CD4-positive, alpha-beta memory T cell (primary cell): ENCODE measurements around the gene ITPR2. TPM values are rescaled to one million over a fixed set of nuclear protein-coding genes. Genes with fewer than 3 reads are reported as not detected.

Source experiments
- CTCF ChIA-PET: fragments of 350-600 bp; sonication (Branson Sonifier 250); formaldehyde crosslinking; loops from one replicate; lab custom pipeline; 2021; ENCODE audit warnings: inconsistent platforms; ENCODE audit not compliant: partially characterized antibody; lab: Charles Lee
- POLR2A ChIA-PET: fragments of 350-600 bp; sonication (Branson Sonifier 250); formaldehyde crosslinking; loops from one replicate; lab custom pipeline; 2021; ENCODE audit not compliant: partially characterized antibody; lab: Charles Lee
- DNase-seq, 5 donors: peaks; one replicate each; pipeline versions ENCODE4 v3.0.0 to v3.0.0-alpha.2; 2020 to 2022; ENCODE audit warnings: mixed read lengths in 1 of 5
- H3K27ac ChIP-seq: one replicate; pipeline ENCODE4 v1.7.0; 2013; ENCODE audit warnings: low read depth, low read length
- H3K27me3 ChIP-seq: 2 replicates; pipeline ENCODE4 v1.7.0; 2013; ENCODE audit warnings: mild to moderate bottlenecking, low read length, moderate library complexity; ENCODE audit not compliant: insufficient read depth
- H3K36me3 ChIP-seq: 2 replicates; pipeline ENCODE4 v1.7.0; 2013; ENCODE audit warnings: mild to moderate bottlenecking, low read length, moderate library complexity; ENCODE audit not compliant: insufficient read depth
- H3K4me1 ChIP-seq: 2 replicates; pipeline ENCODE4 v1.7.0; 2013; ENCODE audit warnings: mild to moderate bottlenecking, low read length, moderate library complexity; ENCODE audit not compliant: insufficient read depth
- H3K4me3 ChIP-seq, 2 donors: one replicate each; pipeline ENCODE4 v1.7.0; 2013; ENCODE audit warnings: low read length in 2 of 2, mild to moderate bottlenecking in 1 of 2
- H3K9me3 ChIP-seq, 2 donors: one replicate each; pipeline ENCODE4 v1.7.0; 2013; ENCODE audit warnings: low read length in 2 of 2, control low read depth in 1 of 2; ENCODE audit not compliant: control insufficient read depth in 1 of 2
- H3K27ac Mint-ChIP-seq, 7 donors: one replicate each; pipeline ENCODE4 v1.8.0; 2020 to 2021; ENCODE audit warnings: mixed read lengths in 7 of 7, mild to moderate bottlenecking in 6 of 7, inconsistent platforms in 3 of 7, moderate library complexity in 3 of 7
- H3K27me3 Mint-ChIP-seq, 2 donors: one replicate each; pipeline ENCODE4 v1.8.0; 2020 to 2021; ENCODE audit warnings: mixed read lengths in 2 of 2
- H3K36me3 Mint-ChIP-seq, 2 donors: one replicate each; pipeline ENCODE4 v1.8.0; 2020 to 2021; ENCODE audit warnings: mixed read lengths in 2 of 2, inconsistent platforms in 1 of 2, mild to moderate bottlenecking in 1 of 2
- H3K4me1 Mint-ChIP-seq, 4 donors: one replicate each; pipeline ENCODE4 v1.8.0; 2020 to 2021; ENCODE audit warnings: mixed read lengths in 4 of 4, mild to moderate bottlenecking in 1 of 4
- H3K4me3 Mint-ChIP-seq, 8 donors: one replicate each; pipeline ENCODE4 v1.8.0; 2020 to 2021; ENCODE audit warnings: mixed read lengths in 8 of 8, mild to moderate bottlenecking in 7 of 8, moderate library complexity in 6 of 8, inconsistent platforms in 3 of 8
- H3K9me3 Mint-ChIP-seq, 8 donors: one replicate each; pipeline ENCODE4 v1.8.0; 2020 to 2021; ENCODE audit warnings: mixed read lengths in 8 of 8, mild to moderate bottlenecking in 5 of 8, inconsistent platforms in 3 of 8, moderate library complexity in 1 of 8
- intact Hi-C: fragments of 100-400 bp; cut with micrococcal nuclease; formaldehyde crosslinking; loops from one replicate; pipeline ENCODE4 v1.15.1; 2023
- polyA plus RNA-seq, 2 donors: library from polyadenylated mRNA; unstranded; fragments of 300-500 nt; fragmentation: Illumina TruSeq; gene quantifications; one replicate each; pipeline ENCODE4 v1.2.3, GENCODE V29; 2021
- total RNA-seq, 2 experiments: library from RNA; stranded (reverse); gene quantifications; one replicate each; pipeline ENCODE4 v1.2.3, GENCODE V29; 2021

Gene ITPR2
- total and polyA plus RNA-seq, 4 experiments from 2014 or later, result 4.7 to 55.6 (median 34.1) TPM

GRCh38 chr12:26744042-26744626 is 88.9 kb downstream of the ITPR2 start:
- H3K4me3 ChIP-seq, result no peak overlapping the region
- no peaks in the 10 kb centered on the region for H3K36me3 ChIP-seq
- H3K4me1 ChIP-seq, result peaks cover 9% of the 10 kb centered on the region
- Mint-ChIP-seq H3K9me3 (peaks cover 4 to 29% (median 13%) of the 10 kb centered on the region in 8 donors), H3K4me3 (no peak overlapping the region), H3K27ac (peak overlapping the region in 2 of 7 donors; percentile 32 to 70), H3K4me1 (peaks cover 32 to 45% (median 39%) of the 10 kb centered on the region in 4 donors), H3K36me3 (peaks cover 24 to 42% of the 10 kb centered on the region in 2 donors), H3K27me3 (no peaks in the 10 kb centered on the region)
- H3K27me3 ChIP-seq, result no peaks in the 10 kb centered on the region
- no peaks in the 10 kb centered on the region for H3K9me3 ChIP-seq
- CTCF ChIA-PET, result no interaction called here
- no peak overlapping the region for H3K27ac ChIP-seq
- intact Hi-C loops, result no loop called here
- POLR2A ChIA-PET, result no interaction called here
- no peak for DNase-seq

GRCh38 chr12:26741584-26742227 is 91.3 kb downstream of the ITPR2 start:
- no peaks in the 10 kb centered on the region for H3K27me3 ChIP-seq
- H3K36me3 Mint-ChIP-seq, result peaks cover 30 to 58% of the 10 kb centered on the region in 2 donors
- no peaks in the 10 kb centered on the region for H3K36me3 ChIP-seq
- ChIA-PET CTCF (no interaction called here), POLR2A (no interaction called here)
- no peaks in the 10 kb centered on the region for H3K9me3 ChIP-seq
- peak overlapping the region in 1 of 8 donors; percentile 33 for H3K4me3 Mint-ChIP-seq
- intact Hi-C loops, result no loop called here
- peak overlapping the region in 2 of 7 donors; percentile 31 to 48 for H3K27ac Mint-ChIP-seq
- peak in 1 of 5 donors; percentile 15 for DNase-seq
- H3K9me3 Mint-ChIP-seq, result peaks cover 4 to 33% (median 20%) of the 10 kb centered on the region in 8 donors
- no peak overlapping the region for H3K4me3 ChIP-seq
- H3K27ac ChIP-seq, result no peak overlapping the region
- no peaks in the 10 kb centered on the region for H3K27me3 Mint-ChIP-seq
- peaks cover 21 to 31% (median 29%) of the 10 kb centered on the region in 4 donors for H3K4me1 Mint-ChIP-seq
- no peaks in the 10 kb centered on the region for H3K4me1 ChIP-seq

GRCh38 chr12:26740991-26741390 is 92.0 kb downstream of the ITPR2 start:
- Mint-ChIP-seq H3K27me3 (no peaks in the 10 kb centered on the region), H3K4me1 (peaks cover 21 to 29% (median 25%) of the 10 kb centered on the region in 4 donors), H3K4me3 (no peak overlapping the region), H3K9me3 (peaks cover 4 to 33% (median 20%) of the 10 kb centered on the region in 8 donors), H3K27ac (no peak overlapping the region), H3K36me3 (peaks cover 30 to 61% of the 10 kb centered on the region in 2 donors)
- Histone ChIP-seq H3K27me3 (no peaks in the 10 kb centered on the region), H3K36me3 (no peaks in the 10 kb centered on the region), H3K4me3 (no peak overlapping the region), H3K4me1 (no peaks in the 10 kb centered on the region), H3K27ac (no peak overlapping the region), H3K9me3 (no peaks in the 10 kb centered on the region)
- ChIA-PET CTCF (no interaction called here), POLR2A (no interaction called here)
- no peak for DNase-seq
- intact Hi-C loops, result no loop called here

GRCh38 chr12:26740348-26740747 is 92.6 kb downstream of the ITPR2 start:
- ChIA-PET POLR2A (no interaction called here), CTCF (no interaction called here)
- H3K4me1 Mint-ChIP-seq, result peaks cover 22 to 30% (median 28%) of the 10 kb centered on the region in 4 donors
- Histone ChIP-seq H3K27me3 (no peaks in the 10 kb centered on the region), H3K9me3 (no peaks in the 10 kb centered on the region), H3K4me1 (no peaks in the 10 kb centered on the region), H3K4me3 (no peak overlapping the region), H3K27ac (no peak overlapping the region), H3K36me3 (no peaks in the 10 kb centered on the region)
- H3K9me3 Mint-ChIP-seq, result peaks cover 4 to 33% (median 20%) of the 10 kb centered on the region in 8 donors
- H3K4me3 Mint-ChIP-seq, result no peak overlapping the region
- DNase-seq, result no peak
- no peaks in the 10 kb centered on the region for H3K27me3 Mint-ChIP-seq
- peaks cover 32 to 61% of the 10 kb centered on the region in 2 donors for H3K36me3 Mint-ChIP-seq
- H3K27ac Mint-ChIP-seq, result no peak overlapping the region
- intact Hi-C loops, result no loop called here

GRCh38 chr12:26737487-26738030 is 95.4 kb downstream of the ITPR2 start:
- DNase-seq, result no peak
- H3K36me3 ChIP-seq, result no peaks in the 10 kb centered on the region
- H3K4me1 Mint-ChIP-seq, result peaks cover 22 to 33% (median 25%) of the 10 kb centered on the region in 4 donors
- H3K36me3 Mint-ChIP-seq, result peaks cover 26 to 49% of the 10 kb centered on the region in 2 donors
- H3K4me1 ChIP-seq, result peaks cover 3% of the 10 kb centered on the region
- H3K27me3 ChIP-seq, result no peaks in the 10 kb centered on the region
- no peaks in the 10 kb centered on the region for H3K27me3 Mint-ChIP-seq
- intact Hi-C loops, result no loop called here
- no peaks in the 10 kb centered on the region for H3K9me3 ChIP-seq
- peaks cover 4 to 33% (median 20%) of the 10 kb centered on the region in 8 donors for H3K9me3 Mint-ChIP-seq
- CTCF ChIA-PET, result no interaction called here
- no peak overlapping the region for H3K4me3 ChIP-seq
- POLR2A ChIA-PET, result no interaction called here
- H3K27ac Mint-ChIP-seq, result no peak overlapping the region
- H3K4me3 Mint-ChIP-seq, result peak overlapping the region in 1 of 8 donors; percentile 17
- no peak overlapping the region for H3K27ac ChIP-seq

- H3K27ac ChIP-seq, result no peak overlapping the region
- ChIA-PET POLR2A (no interaction called here), CTCF (no interaction called here)
- Mint-ChIP-seq H3K36me3 (peaks cover 26 to 44% of the 10 kb centered on the region in 2 donors), H3K4me1 (peaks cover 22 to 32% (median 25%) of the 10 kb centered on the region in 4 donors), H3K4me3 (no peak overlapping the region), H3K27ac (no peak overlapping the region), H3K27me3 (no peaks in the 10 kb centered on the region), H3K9me3 (peaks cover 4 to 30% (median 20%) of the 10 kb centered on the region in 8 donors)
- no peaks in the 10 kb centered on the region for H3K27me3 ChIP-seq
- H3K9me3 ChIP-seq, result no peaks in the 10 kb centered on the region
- no peak overlapping the region for H3K4me3 ChIP-seq
- H3K4me1 ChIP-seq, result peaks cover 10% of the 10 kb centered on the region
- intact Hi-C loops, result no loop called here
- DNase-seq, result no peak
- H3K36me3 ChIP-seq, result no peaks in the 10 kb centered on the region
Measured at GRCh38 chr12:26736563-26737486, 96.2 kb downstream of the ITPR2 start.
